H9 (cell line): ENCODE results near the gene SLC1A4. TPM values are rescaled to one million over a fixed set of nuclear protein-coding genes. Genes with fewer than 3 reads are reported as not detected.

Experiments
- DNase-seq: peaks from one replicate; pipeline ENCODE4 v3.0.0-alpha.2; 2017
- H2AFZ ChIP-seq: one replicate; pipeline ENCODE4 v1.6.1; 2013; ENCODE audit warnings: mild to moderate bottlenecking, low read length, control low read depth, moderate library complexity
- H2AK5ac ChIP-seq: 2 replicates; pipeline ENCODE4 v1.6.1; 2013; ENCODE audit warnings: low read length, control low read depth, mixed read lengths; ENCODE audit not compliant: insufficient read length
- H2BK120ac ChIP-seq: one replicate; pipeline ENCODE4 v1.6.1; 2013; ENCODE audit warnings: low read depth, mild to moderate bottlenecking, low read length, control low read depth, inconsistent platforms; ENCODE audit not compliant: poor library complexity, severe bottlenecking
- H2BK12ac ChIP-seq: 2 replicates; pipeline ENCODE4 v1.6.1; 2013; ENCODE audit warnings: low read length, control low read depth, mixed read lengths, low read depth; ENCODE audit not compliant: insufficient read length
- H2BK15ac ChIP-seq: 2 replicates; pipeline ENCODE4 v1.6.1; 2013; ENCODE audit warnings: low read depth, low read length, control low read depth
- H2BK20ac ChIP-seq: one replicate; pipeline ENCODE4 v1.6.1; 2013; ENCODE audit warnings: low read depth, mild to moderate bottlenecking, low read length, control low read depth, inconsistent platforms; ENCODE audit not compliant: poor library complexity, severe bottlenecking
- H2BK5ac ChIP-seq: 2 replicates; pipeline ENCODE4 v1.6.1; 2013; ENCODE audit warnings: low read length, control low read depth, mixed read lengths; ENCODE audit not compliant: insufficient read length
- H3K14ac ChIP-seq: 2 replicates; pipeline ENCODE4 v1.6.1; 2013; ENCODE audit warnings: low read length, control low read depth; ENCODE audit not compliant: insufficient read depth
- H3K18ac ChIP-seq: 2 replicates; pipeline ENCODE4 v1.6.1; 2013; ENCODE audit warnings: low read depth, mild to moderate bottlenecking, mixed read lengths, low read length, control low read depth; ENCODE audit not compliant: insufficient read length
- H3K23ac ChIP-seq: 2 replicates; pipeline ENCODE4 v1.6.1; 2013; ENCODE audit warnings: low read length, control low read depth, mixed read lengths, low read depth; ENCODE audit not compliant: insufficient read length
- H3K23me2 ChIP-seq: 2 replicates; pipeline ENCODE4 v1.6.1; 2013; ENCODE audit warnings: low read depth, mild to moderate bottlenecking, mixed read lengths, low read length, control low read depth; ENCODE audit not compliant: insufficient read length, poor library complexity, severe bottlenecking
- H3K27ac ChIP-seq: 2 replicates; pipeline ENCODE4 v1.5.1; 2013; ENCODE audit warnings: low read length, control low read depth, mixed read lengths, low read depth; ENCODE audit not compliant: insufficient read length
- H3K27me3 ChIP-seq: 2 replicates; pipeline ENCODE4 v1.6.1; 2013; ENCODE audit warnings: low read length, control low read depth, inconsistent platforms; ENCODE audit not compliant: insufficient read depth
- H3K4ac ChIP-seq: 2 replicates; pipeline ENCODE4 v1.6.1; 2013; ENCODE audit warnings: low read depth, mild to moderate bottlenecking, control low read depth, inconsistent platforms, low read length, moderate library complexity
- H3K4me1 ChIP-seq: 2 replicates; pipeline ENCODE4 v1.6.1; 2013; ENCODE audit warnings: low read length, control low read depth, inconsistent platforms; ENCODE audit not compliant: insufficient read depth
- H3K4me2 ChIP-seq: 2 replicates; pipeline ENCODE4 v1.6.1; 2013; ENCODE audit warnings: low read length, control low read depth, mixed read lengths; ENCODE audit not compliant: insufficient read length, insufficient read depth
- H3K56ac ChIP-seq: 2 replicates; pipeline ENCODE4 v1.6.1; 2013; ENCODE audit warnings: low read depth, mild to moderate bottlenecking, mixed read lengths, low read length, control low read depth; ENCODE audit not compliant: insufficient read length
- H3K79me1 ChIP-seq: 2 replicates; pipeline ENCODE4 v1.6.1; 2013; ENCODE audit warnings: low read depth, mild to moderate bottlenecking, moderate library complexity, low read length, control low read depth, inconsistent platforms; ENCODE audit not compliant: insufficient read depth, poor library complexity, severe bottlenecking
- H3K79me2 ChIP-seq: 2 replicates; pipeline ENCODE4 v1.6.1; 2013; ENCODE audit warnings: low read length, control low read depth, inconsistent platforms; ENCODE audit not compliant: insufficient read depth
- H3K9ac ChIP-seq: 2 replicates; pipeline ENCODE4 v1.6.1; 2013; ENCODE audit warnings: low read length, control low read depth, mixed read lengths; ENCODE audit not compliant: insufficient read length; ENCODE audit errors: extremely low read depth
- H3K9me3 ChIP-seq: one replicate; pipeline ENCODE4 v1.6.1; 2013; ENCODE audit warnings: low read depth, low read length, inconsistent platforms; ENCODE audit not compliant: control insufficient read depth
- H3T11ph ChIP-seq: one replicate; pipeline ENCODE4 v1.6.1; 2013; ENCODE audit warnings: mild to moderate bottlenecking, low read length, control low read depth, inconsistent platforms
- H4K20me1 ChIP-seq: one replicate; pipeline ENCODE4 v1.6.1; 2013; ENCODE audit not compliant: control insufficient read depth, insufficient read length, insufficient read depth
- H4K5ac ChIP-seq: 2 replicates; pipeline ENCODE4 v1.6.1; 2013; ENCODE audit warnings: low read depth, mild to moderate bottlenecking, mixed read lengths, low read length, control low read depth; ENCODE audit not compliant: insufficient read length
- H4K8ac ChIP-seq: replicated peaks from 2 replicates; pipeline ENCODE4 v1.6.1; 2013; ENCODE audit warnings: low read length, control low read depth, mixed read lengths, low read depth; ENCODE audit not compliant: insufficient read length
- H4K91ac ChIP-seq: 2 replicates; pipeline ENCODE4 v1.6.1; 2013; ENCODE audit warnings: low read depth, mild to moderate bottlenecking, moderate library complexity, mixed read lengths, low read length, control low read depth; ENCODE audit not compliant: insufficient read length
- H3K27ac Mint-ChIP-seq, 3 experiments: 2 replicates in 2 of 3; 3 replicates in 1 of 3; pipeline ENCODE4 v1.8.0; 2020 to 2021; ENCODE audit warnings: mixed read lengths in 3 of 3, mild to moderate bottlenecking in 1 of 3, moderate library complexity in 1 of 3
- H3K27me3 Mint-ChIP-seq: 2 replicates; pipeline ENCODE4 v1.8.0; 2021; ENCODE audit warnings: low read depth, mild to moderate bottlenecking, moderate library complexity, mixed read lengths
- H3K36me3 Mint-ChIP-seq, 3 experiments: 2 replicates in 2 of 3; 3 replicates in 1 of 3; pipeline ENCODE4 v1.8.0; 2020 to 2021; ENCODE audit warnings: low read depth in 3 of 3, mixed read lengths in 3 of 3; ENCODE audit not compliant: insufficient read depth in 1 of 3
- H3K4me1 Mint-ChIP-seq, 2 experiments: 2 replicates each; pipeline ENCODE4 v1.8.0; 2020; ENCODE audit warnings: mixed read lengths in 2 of 2
- H3K4me3 Mint-ChIP-seq, 2 experiments: 2 replicates in 1 of 2; 3 replicates in 1 of 2; pipeline ENCODE4 v1.8.0; 2020 to 2021; ENCODE audit warnings: mild to moderate bottlenecking in 2 of 2, mixed read lengths in 2 of 2, moderate library complexity in 1 of 2
- H3K9me3 Mint-ChIP-seq, 2 experiments: 2 replicates in 1 of 2; 3 replicates in 1 of 2; pipeline ENCODE4 v1.8.0; 2020; ENCODE audit warnings: mild to moderate bottlenecking in 2 of 2, mixed read lengths in 2 of 2, moderate library complexity in 1 of 2
- WGBS: extraction: QIAGEN DNeasy Blood & Tissue Kit; methylation state at CpG from one replicate; pipeline ENCODE4 v1.1.7; 2013; ENCODE audit warnings: missing lambda C conversion rate, low lambda C conversion rate, mixed read lengths; ENCODE audit not compliant: insufficient read length; ENCODE audit errors: extremely low coverage; 5-methylcytosine and 5-hydroxymethylcytosine counted together
- total RNA-seq: library from RNA; stranded (reverse); gene quantifications from 2 replicates; pipeline ENCODE4 v1.2.1, GENCODE V29; 2021
- TF ChIP-seq, protein P1 (sequence below): fragments of 200-600 bp; sonication (generic); conservative IDR thresholded peaks from 3 replicates; pipeline ENCODE4 v1.8.0; 2021; ENCODE audit warnings: antibody characterized with exemption, mild to moderate bottlenecking

Gene SLC1A4
- total RNA-seq, 1 experiment from 2014 or later = 1.9 TPM

DNA sequence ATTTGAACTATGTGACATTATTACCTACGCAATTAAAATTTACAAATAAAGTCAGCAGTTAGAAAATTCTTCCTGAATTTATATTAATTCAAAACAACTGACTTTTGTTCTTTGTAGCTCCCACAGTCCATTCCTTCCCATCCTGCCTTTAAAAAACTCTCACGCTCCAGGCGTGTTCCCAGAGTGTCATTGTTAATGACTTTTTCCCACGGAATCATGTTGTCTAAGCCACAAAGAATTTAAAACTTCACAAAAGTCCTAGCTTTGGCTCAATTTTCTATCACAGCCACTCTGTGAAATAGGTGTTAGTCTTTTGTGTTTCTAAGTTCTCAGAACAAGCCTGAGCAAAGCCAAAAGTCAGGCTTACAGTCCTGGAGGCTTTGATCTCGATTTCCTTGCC is 26.5 kb downstream of the SLC1A4 start:
- WGBS = no CpG with 5 or more reads among the region's 5 CpGs
- Mint-ChIP-seq H3K4me1 (peaks cover 13 to 15% of the 10 kb centered on the region in 2 experiments), H3K9me3 (no peaks in the 10 kb centered on the region), H3K27me3 (no peaks in the 10 kb centered on the region), H3K27ac (no peak overlapping the region), H3K36me3 (peaks cover 0 to 2% (median 2%) of the 10 kb centered on the region in 3 experiments; a peak in 2 of 7 replicates), H3K4me3 (no peak overlapping the region)
- Histone ChIP-seq H3K14ac (no peak overlapping the region), H3K4ac (no peak overlapping the region), H3K23me2 (no peaks in the 10 kb centered on the region), H3K79me2 (no peaks in the 10 kb centered on the region), H2AFZ (no peak overlapping the region), H2BK5ac (no peak overlapping the region), H2BK12ac (no peak overlapping the region), H4K8ac (no peak overlapping the region), H3K18ac (no peak overlapping the region), H4K5ac (no peak overlapping the region), H3K4me2 (no peak overlapping the region), H2BK15ac (no peak overlapping the region), H2BK20ac (no peak overlapping the region), H2AK5ac (no peak overlapping the region), H3K9me3 (no peaks in the 10 kb centered on the region), H3T11ph (no peak overlapping the region), H3K4me1 (no peaks in the 10 kb centered on the region; the same call in 1 of the 2 replicates), H4K91ac (no peak overlapping the region), H3K56ac (no peak overlapping the region), H2BK120ac (no peak overlapping the region), H3K23ac (no peak overlapping the region), H3K27ac (no peak overlapping the region), H3K9ac (no peak overlapping the region), H3K79me1 (no peaks in the 10 kb centered on the region), H4K20me1 (no peaks in the 10 kb centered on the region), H3K27me3 (no peaks in the 10 kb centered on the region)
- TF ChIP-seq, protein P1, sequence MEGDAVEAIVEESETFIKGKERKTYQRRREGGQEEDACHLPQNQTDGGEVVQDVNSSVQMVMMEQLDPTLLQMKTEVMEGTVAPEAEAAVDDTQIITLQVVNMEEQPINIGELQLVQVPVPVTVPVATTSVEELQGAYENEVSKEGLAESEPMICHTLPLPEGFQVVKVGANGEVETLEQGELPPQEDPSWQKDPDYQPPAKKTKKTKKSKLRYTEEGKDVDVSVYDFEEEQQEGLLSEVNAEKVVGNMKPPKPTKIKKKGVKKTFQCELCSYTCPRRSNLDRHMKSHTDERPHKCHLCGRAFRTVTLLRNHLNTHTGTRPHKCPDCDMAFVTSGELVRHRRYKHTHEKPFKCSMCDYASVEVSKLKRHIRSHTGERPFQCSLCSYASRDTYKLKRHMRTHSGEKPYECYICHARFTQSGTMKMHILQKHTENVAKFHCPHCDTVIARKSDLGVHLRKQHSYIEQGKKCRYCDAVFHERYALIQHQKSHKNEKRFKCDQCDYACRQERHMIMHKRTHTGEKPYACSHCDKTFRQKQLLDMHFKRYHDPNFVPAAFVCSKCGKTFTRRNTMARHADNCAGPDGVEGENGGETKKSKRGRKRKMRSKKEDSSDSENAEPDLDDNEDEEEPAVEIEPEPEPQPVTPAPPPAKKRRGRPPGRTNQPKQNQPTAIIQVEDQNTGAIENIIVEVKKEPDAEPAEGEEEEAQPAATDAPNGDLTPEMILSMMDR = no peak
- DNase-seq = no peak
